Measurements from ENCODE around the gene MLKL.

GRCh38 chr16:74732707-74733350, 32.2 kb upstream of the MLKL start:
- no peak for TF ChIP-seq SP1 (CRISPR knock-in tag; conservative IDR thresholded peaks at IDR 0.05)
- no peak for TF ChIP-seq ETV6 (CRISPR knock-in tag; IDR thresholded peaks at IDR 0.05)

All from WTC11 (cell line).